ENCODE results near the gene INAVA. TPM values are rescaled to one million over a fixed set of nuclear protein-coding genes. Genes with fewer than 3 reads are reported as not detected.
"Not testable (repeated sequence)": the region's sequence is repeated elsewhere in the genome, so short reads cannot be mapped to it uniquely, and the experiment has no call there.

INAVA gene
- total RNA-seq, 4 donors from 2014 or later = 0.09 to 0.95 (median 0.12) TPM; not detected in 1

DNA sequence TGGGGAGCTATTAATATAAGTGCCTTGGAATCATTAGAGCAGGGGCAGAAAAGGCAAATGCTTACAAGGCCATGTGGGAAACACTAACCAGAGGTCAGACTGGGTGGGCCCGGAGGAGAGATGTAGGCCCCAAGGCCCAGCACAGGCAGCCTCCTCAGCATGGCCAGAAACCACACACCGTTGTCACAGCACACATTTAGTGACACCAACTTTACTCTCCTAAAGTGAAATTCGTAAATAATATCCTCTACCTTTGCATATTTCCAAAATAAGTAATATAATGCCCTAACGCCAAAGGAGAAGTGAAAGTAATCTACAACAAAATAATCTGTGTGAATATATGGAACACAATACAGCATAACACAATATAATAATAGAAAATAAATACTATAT, 66.2 kb downstream of the INAVA start:
- DNase-seq (ENCODE audit: low spot score) = no peak
- no peak for ATAC-seq (ENCODE audit: low FRiP score)
- TF ChIP-seq, protein P1, sequence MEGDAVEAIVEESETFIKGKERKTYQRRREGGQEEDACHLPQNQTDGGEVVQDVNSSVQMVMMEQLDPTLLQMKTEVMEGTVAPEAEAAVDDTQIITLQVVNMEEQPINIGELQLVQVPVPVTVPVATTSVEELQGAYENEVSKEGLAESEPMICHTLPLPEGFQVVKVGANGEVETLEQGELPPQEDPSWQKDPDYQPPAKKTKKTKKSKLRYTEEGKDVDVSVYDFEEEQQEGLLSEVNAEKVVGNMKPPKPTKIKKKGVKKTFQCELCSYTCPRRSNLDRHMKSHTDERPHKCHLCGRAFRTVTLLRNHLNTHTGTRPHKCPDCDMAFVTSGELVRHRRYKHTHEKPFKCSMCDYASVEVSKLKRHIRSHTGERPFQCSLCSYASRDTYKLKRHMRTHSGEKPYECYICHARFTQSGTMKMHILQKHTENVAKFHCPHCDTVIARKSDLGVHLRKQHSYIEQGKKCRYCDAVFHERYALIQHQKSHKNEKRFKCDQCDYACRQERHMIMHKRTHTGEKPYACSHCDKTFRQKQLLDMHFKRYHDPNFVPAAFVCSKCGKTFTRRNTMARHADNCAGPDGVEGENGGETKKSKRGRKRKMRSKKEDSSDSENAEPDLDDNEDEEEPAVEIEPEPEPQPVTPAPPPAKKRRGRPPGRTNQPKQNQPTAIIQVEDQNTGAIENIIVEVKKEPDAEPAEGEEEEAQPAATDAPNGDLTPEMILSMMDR (IDR thresholded peaks at IDR 0.05) = no peak

GRCh38 chr1:200962151-200962550, 67.5 kb downstream of the INAVA start:
- DNase-seq (ENCODE audit: low spot score) = not testable (repeated sequence)

GRCh38 chr1:200962631-200963030, 67.9 kb downstream of the INAVA start:
- no peak for ATAC-seq (ENCODE audit: low FRiP score)

More at GRCh38 chr1:200962151-200962550, 67.5 kb downstream of the INAVA start:
- not testable (repeated sequence) for ATAC-seq (ENCODE audit: low FRiP score)

DNA sequence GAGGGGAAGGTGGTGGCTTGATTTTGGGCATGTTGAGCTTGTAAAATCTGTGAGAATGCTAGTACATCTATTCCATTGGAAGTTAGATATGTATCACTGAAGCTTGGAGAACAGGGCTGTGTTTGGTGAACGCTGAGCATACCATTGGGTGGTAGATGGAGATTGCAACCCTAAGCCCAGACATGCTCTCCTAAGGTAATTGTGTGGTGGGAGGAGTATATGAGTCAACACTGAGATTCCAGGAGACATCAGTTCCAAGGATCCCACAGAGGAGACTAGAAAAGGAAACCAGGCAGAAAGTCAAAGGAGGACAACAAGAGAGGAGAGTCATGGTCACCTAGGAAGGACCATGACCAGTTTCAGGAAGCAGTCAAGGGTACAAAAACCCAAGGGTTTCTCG, 68.4 kb downstream of the INAVA start:
- DNase-seq (ENCODE audit: low spot score) (no peak), ATAC-seq (ENCODE audit: low FRiP score) (no peak)
- TF ChIP-seq, protein P1 (IDR thresholded peaks at IDR 0.05) = no peak

More at GRCh38 chr1:200962631-200963030, 67.9 kb downstream of the INAVA start:
- no peak for DNase-seq (ENCODE audit: low spot score)
- TF ChIP-seq, protein P1 (IDR thresholded peaks at IDR 0.05) = no peak

DNA sequence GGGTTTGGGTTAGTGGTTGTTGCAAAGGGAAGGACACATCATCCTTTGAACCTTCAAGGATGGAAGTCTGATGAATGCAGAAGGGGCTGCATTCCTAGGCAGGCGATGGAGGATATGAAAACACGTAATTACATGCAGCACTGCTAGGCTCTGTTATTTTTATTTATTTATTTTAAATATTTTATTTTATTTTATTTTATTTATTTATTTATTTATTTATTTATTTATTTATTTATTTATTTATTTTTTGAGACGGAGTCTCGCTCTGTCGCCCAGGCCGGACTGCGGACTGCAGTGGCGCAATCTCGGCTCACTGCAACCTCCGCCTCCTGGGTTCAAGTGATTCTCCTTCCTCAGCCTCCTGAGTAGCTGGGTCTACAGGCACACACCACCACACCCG, 69.2 kb downstream of the INAVA start:
- DNase-seq (ENCODE audit: low spot score) = not testable (repeated sequence)

More for the DNA sequence above, 69.2 kb downstream of the INAVA start:
- ATAC-seq (ENCODE audit: low FRiP score) = not testable (repeated sequence)

Small RNA genes lying within 50 kb of the gene (small RNA-seq; reads per million reads assigned to genes)
- not detected for gene RNU6-704P

Other genes with a start within 250 kb of the INAVA start
- gene DDX59, start 225.0 kb upstream of the INAVA start, total RNA-seq = 10 to 100 TPM; 15.1 to 30.4 (median 18.5) TPM
- 10 to 100 TPM; 37.2 to 65.2 (median 44.5) TPM for gene CAMSAP2, start 156.0 kb upstream of the INAVA start, total RNA-seq
- not detected for gene GPR25, start 21.9 kb upstream of the INAVA start, total RNA-seq
- 1 to 10 TPM in 3 of 4 donors, under 1 TPM in 1; 0.93 to 6.1 (median 3.7) TPM for gene KIF21B, start 128.8 kb downstream of the INAVA start, total RNA-seq
- gene CACNA1S, start 217.5 kb downstream of the INAVA start, total RNA-seq = not detected
- gene ASCL5, start 232.3 kb downstream of the INAVA start, total RNA-seq = not detected